K562 (cell line): ENCODE results near the gene RAD50. TPM values are rescaled to one million over a fixed set of nuclear protein-coding genes. Genes with fewer than 3 reads are reported as not detected.

Source experiments
- ATAC-seq: fragments of 200-7000 bp; cut with Tn5 transposase; 3 replicates; pipeline ENCODE4 v1.9.1; 2020; ENCODE audit warnings: moderate library complexity
- BruUV-seq: library from RNA; stranded (reverse); fragments of 400-500 nt; replicated peaks from 2 replicates; lab custom pipeline; 2021; lab: Mats Ljungman, UMichigan
- CTCF ChIA-PET: fragments of 300-600 bp; formaldehyde crosslinking; extraction: SDS; loops from one replicate; lab custom pipeline; 2021; ENCODE audit warnings: low intra/inter-chr PET ratio; lab: Yijun Ruan, JAX
- POLR2A ChIA-PET: fragments of 300-600, 350-650 bp; sonication (Branson Sonifier 250); formaldehyde crosslinking; extraction: SDS; loops from one replicate; lab custom pipeline; 2021; ENCODE audit warnings: antibody characterized with exemption, inconsistent platforms; lab: Yijun Ruan, JAX
- DNase-seq, 4 experiments: peaks; one replicate each; pipeline versions ENCODE4 v3.0.0 to v3.0.0-alpha.2; 2011 to 2018; ENCODE audit warnings: low spot score in 3 of 4, mixed read lengths in 3 of 4; ENCODE audit errors: extremely low read depth in 1 of 4
- FAIRE-seq: peaks from 2 replicates; lab custom pipeline; 2011; peaks lifted over from hg19 to GRCh38; lab: Jason Lieb, UNC
- H2AFZ ChIP-seq: 2 replicates; pipeline ENCODE4 v1.6.0; 2011; ENCODE audit warnings: low read depth, low read length, control low read depth, inconsistent platforms
- H3K27ac ChIP-seq: fragments of 200-600 bp; 3 replicates; pipeline ENCODE4 v1.8.0; 2011; ENCODE audit warnings: low read depth, mild to moderate bottlenecking, control low read depth, inconsistent platforms, low read length, moderate library complexity, mixed read lengths; ENCODE audit errors: extremely low read depth
- H3K27me3 ChIP-seq, 2 experiments: fragments of 300-600 bp in 1 of 2; 2 replicates in 1 of 2; 3 replicates in 1 of 2; pipeline versions ENCODE4 v1.6.0 to v1.8.0; 2011; ENCODE audit warnings: inconsistent platforms in 2 of 2, low read length in 2 of 2, mild to moderate bottlenecking in 1 of 2, mixed read lengths in 1 of 2, moderate library complexity in 1 of 2; ENCODE audit not compliant: control insufficient read depth in 2 of 2, insufficient read depth in 2 of 2
- H3K36me3 ChIP-seq: fragments of 300-600 bp; 3 replicates; pipeline ENCODE4 v1.8.0; 2011; ENCODE audit warnings: mild to moderate bottlenecking, low read length, inconsistent platforms; ENCODE audit not compliant: control insufficient read depth, insufficient read depth
- H3K4me1 ChIP-seq, 2 experiments: fragments of 200-600 bp in 1 of 2; replicated peaks in 1 of 2; 2 replicates in 1 of 2; 3 replicates in 1 of 2; pipeline versions ENCODE4 v1.5.1 to v1.8.0; 2011; ENCODE audit warnings: inconsistent platforms in 2 of 2, low read length in 2 of 2, mild to moderate bottlenecking in 1 of 2, mixed read lengths in 1 of 2, moderate library complexity in 1 of 2; ENCODE audit not compliant: control insufficient read depth in 2 of 2, insufficient read depth in 2 of 2
- H3K4me2 ChIP-seq: 2 replicates; pipeline ENCODE4 v1.6.1; 2011; ENCODE audit warnings: low read length, control low read depth, inconsistent platforms, mixed read lengths; ENCODE audit not compliant: insufficient read depth
- H3K4me3 ChIP-seq: fragments of 200-600 bp; sonication (generic), shearing (Covaris generic); 2 replicates; pipeline ENCODE4 v1.5.1; 2016; ENCODE audit warnings: control low read depth, inconsistent platforms
- H3K79me2 ChIP-seq: fragments of 200-600 bp; 3 replicates; pipeline ENCODE4 v1.8.0; 2011; ENCODE audit warnings: low read length, inconsistent platforms; ENCODE audit not compliant: control insufficient read depth, insufficient read depth
- H3K9ac ChIP-seq, 2 experiments: 2 replicates each; pipeline versions ENCODE4 v1.6.0 to v1.6.1; 2011; ENCODE audit warnings: low read depth in 2 of 2, low read length in 2 of 2, control low read depth in 1 of 2, inconsistent platforms in 1 of 2, mild to moderate bottlenecking in 1 of 2, mixed read lengths in 1 of 2; ENCODE audit not compliant: insufficient read depth in 1 of 2
- H3K9me1 ChIP-seq: one replicate; pipeline ENCODE4 v1.6.0; 2011; ENCODE audit warnings: inconsistent platforms, mild to moderate bottlenecking, low read length, moderate library complexity; ENCODE audit not compliant: control insufficient read depth, insufficient read depth
- H3K9me3 ChIP-seq: replicated peaks from 2 replicates; pipeline ENCODE4 v1.5.1; 2011; ENCODE audit warnings: low read depth, low read length, inconsistent platforms; ENCODE audit not compliant: control insufficient read depth, insufficient read depth
- H4K20me1 ChIP-seq: replicated peaks from 2 replicates; pipeline ENCODE4 v1.6.1; 2011; ENCODE audit warnings: low read length, inconsistent platforms, mixed read lengths; ENCODE audit not compliant: control insufficient read depth, insufficient read depth
- PRDM10 ChIP-seq: fragments of 450-650 bp; IDR thresholded peaks from 2 replicates; pipeline ENCODE4 v1.6.1; 2018; ENCODE audit not compliant: partially characterized antibody
- ZNF778 ChIP-seq: fragments of 450-650 bp; formaldehyde crosslinking; IDR thresholded peaks from 2 replicates; pipeline ENCODE4 v1.4.0; 2020; ENCODE audit warnings: mild to moderate bottlenecking, moderate library complexity
- WGBS: fragments of 100-300 bp; shearing (Covaris generic); methylation state at CpG from one replicate; pipeline ENCODE4 v1.1.6; 2016; ENCODE audit warnings: low coverage, mixed read lengths; ENCODE audit not compliant: insufficient coverage; ENCODE audit errors: missing lambda C conversion rate; 5-methylcytosine and 5-hydroxymethylcytosine counted together
- in situ Hi-C: fragments of 300-500 bp; cut with MboI; formaldehyde crosslinking; loops from 4 replicates; pipeline ENCODE4 v1.15.0; 2018; ENCODE audit warnings: inconsistent platforms, mixed read lengths
- intact Hi-C: fragments of 100-400 bp; cut with micrococcal nuclease; formaldehyde crosslinking; loops from 2 replicates; pipeline ENCODE4 v1.14.2; 2022
- polyA plus RNA-seq, 8 experiments: library from polyadenylated mRNA; depleted of rRNA in 4 of 8; stranded (reverse) in 5 of 8; unstranded in 3 of 8; fragments of >200 nt; fragmentation: Nextera tagmentation in 2 of 8; fragmentation: Illumina TruSeq in 1 of 8; extraction: Ambion mirVana in 2 of 8; extraction: Trizol in 1 of 8; gene quantifications; 2 replicates each; pipeline versions ENCODE4 v1.2.1 to v1.2.3, GENCODE V29; 2011 to 2014; ENCODE audit warnings: inconsistent platforms in 1 of 8, missing spikeins in 1 of 8
- total RNA-seq, 7 experiments: library from RNA; depleted of rRNA in 6 of 7; stranded (reverse); fragments of >200 nt in 6 of 7; fragmentation: Illumina TruSeq in 2 of 7; extraction: Trizol in 2 of 7; gene quantifications; 2 replicates each; pipeline versions ENCODE4 v1.2.1 to v1.2.3, GENCODE V29; 2011 to 2021; ENCODE audit warnings: low replicate concordance in 1 of 7

Gene RAD50
- total and polyA plus RNA-seq, 9 of the 15 experiments (the other 6 are each of a cell fraction or from before 2014, with no cell fraction given), result 15.3 to 74.2 (median 44.1) TPM

- in situ Hi-C loops, result no loop called here
- intact Hi-C loops, result no loop called here
- Histone ChIP-seq H3K9me1 (no peaks in the 10 kb centered on the region), H3K9me3 (no peaks in the 10 kb centered on the region), H3K27me3 (no peaks in the 10 kb centered on the region), H4K20me1 (no peaks in the 10 kb centered on the region), H3K4me3 (no peak overlapping the region), H3K27ac (no peak overlapping the region), H2AFZ (0 out of 2 replicates have a peak overlapping the region, but pooled peaks have one; percentile 7), H3K36me3 (no peaks in the 10 kb centered on the region), H3K4me1 (peaks cover 51 to 62% of the 10 kb centered on the region in 2 experiments), H3K9ac (peak overlapping the region in 1 of 2 experiments; percentile 37; a peak in 1 of 4 replicates), H3K79me2 (no peaks in the 10 kb centered on the region), H3K4me2 (no peak overlapping the region)
- no peak for ATAC-seq
- ChIA-PET CTCF (no interaction called here), POLR2A (interaction anchor here (1.0 kb wide), 1 partner anchor 9 kb away, joined by 3 read pairs; no protein-coding TSS in a partner anchor)
- TF ChIP-seq PRDM10, result peak; percentile 64
- no peak for TF ChIP-seq ZNF778 (CRISPR knock-in tag)
- no TSS peak for BruUV-seq
- no peak for FAIRE-seq
- 77% methylated on average over 11 of the region's 22 CpGs for WGBS
- peak in 1 of 4 experiments; percentile 6 for DNase-seq
Measured at GRCh38 chr5:132667761-132668705, 111.3 kb downstream of the RAD50 start.
